ENCODE measurements around the gene FUCA1. TPM values are rescaled to one million over a fixed set of nuclear protein-coding genes. Genes with fewer than 3 reads are reported as not detected.
A peak's percentile ranks its signal among the peaks of the same experiment; 100 is the strongest.
"Not testable (repeated sequence)": the region's sequence is repeated elsewhere in the genome, so short reads cannot be mapped to it uniquely, and the experiment has no call there.

Gene FUCA1
- total RNA-seq, 4 donors from 2014 or later: 20.3 to 44.4 (median 23.5) TPM

- Histone ChIP-seq H3K9me3 (no peaks in the 10 kb centered on the region), H3K36me3 (no peaks in the 10 kb centered on the region), H3K27ac (no peak overlapping the region), H3K4me1 (peaks cover 0 to 12% (median 3%) of the 10 kb centered on the region in 3 donors), H3K4me3 (no peak overlapping the region), H3K27me3 (peaks cover 42% of the 10 kb centered on the region)
- TF ChIP-seq EP300 (IDR thresholded peaks at IDR 0.05) (no peak), POLR2AphosphoS5 (IDR thresholded peaks at IDR 0.05) (no peak), POLR2A (IDR thresholded peaks at IDR 0.05) (no peak)
- 53 to 72% methylated on average over 4 to 5 of the region's 6 CpGs for WGBS, 2 donors (ENCODE audit: low coverage in 1 of 2)
- ATAC-seq: no peak
Measured at GRCh38 chr1:23903754-23904153, 35.7 kb upstream of the FUCA1 start.

GRCh38 chr1:23902321-23903278 lies 34.5 kb upstream of the FUCA1 start:
- H3K4me1 ChIP-seq: peaks cover 0 to 12% (median 3%) of the 10 kb centered on the region in 3 donors
- no peaks in the 10 kb centered on the region for H3K36me3 ChIP-seq
- 27% methylated on average over 9 to 14 of the region's 92 CpGs for WGBS, 2 donors (ENCODE audit: low coverage in 1 of 2)
- peak; percentile 25 for ATAC-seq
- H3K27me3 ChIP-seq: peaks cover 33% of the 10 kb centered on the region
- no peak for TF ChIP-seq EP300 (IDR thresholded peaks at IDR 0.05)
- TF ChIP-seq POLR2AphosphoS5 (IDR thresholded peaks at IDR 0.05): no peak
- no peak for TF ChIP-seq CTCF (IDR thresholded peaks at IDR 0.05)
- no peak for TF ChIP-seq POLR2A (IDR thresholded peaks at IDR 0.05)
- H3K27ac ChIP-seq: no peak overlapping the region
- peak overlapping the region; percentile 21 to 53 for H3K4me3 ChIP-seq
- no peaks in the 10 kb centered on the region for H3K9me3 ChIP-seq

GRCh38 chr1:23900017-23900416 lies 31.9 kb upstream of the FUCA1 start:
- not testable (repeated sequence) for H3K9me3 ChIP-seq, H3K36me3 ChIP-seq, ATAC-seq, H3K4me3 ChIP-seq, H3K27ac ChIP-seq
- Histone ChIP-seq H3K4me1 (peaks cover 0 to 12% (median 3%) of the 10 kb centered on the region in 3 donors), H3K27me3 (peaks cover 27% of the 10 kb centered on the region)
- WGBS, 2 donors (ENCODE audit: low coverage in 1 of 2): 63% methylated on average over 8 of the region's 8 CpGs; no CpG with 5 or more reads in 1 of the 2 donors

GRCh38 chr1:23899070-23899469 lies 31.0 kb upstream of the FUCA1 start:
- TF ChIP-seq POLR2A (IDR thresholded peaks at IDR 0.05) (no peak), EP300 (IDR thresholded peaks at IDR 0.05) (no peak)
- Histone ChIP-seq H3K36me3 (no peaks in the 10 kb centered on the region), H3K4me3 (no peak overlapping the region), H3K27ac (no peak overlapping the region), H3K4me1 (peaks cover 0 to 12% (median 3%) of the 10 kb centered on the region in 3 donors), H3K27me3 (peaks cover 18% of the 10 kb centered on the region), H3K9me3 (no peaks in the 10 kb centered on the region)
- no peak for ATAC-seq
- WGBS, 2 donors (ENCODE audit: low coverage in 1 of 2): 74 to 96% methylated on average over 3 of the region's 3 CpGs

GRCh38 chr1:23897083-23897482 lies 29.0 kb upstream of the FUCA1 start:
- no peaks in the 10 kb centered on the region for H3K4me1 ChIP-seq
- no peak for ATAC-seq
- no peaks in the 10 kb centered on the region for H3K36me3 ChIP-seq
- H3K27me3 ChIP-seq: no peaks in the 10 kb centered on the region
- no peaks in the 10 kb centered on the region for H3K9me3 ChIP-seq
- H3K27ac ChIP-seq: no peak overlapping the region
- no peak for TF ChIP-seq POLR2AphosphoS5 (IDR thresholded peaks at IDR 0.05)
- no peak for TF ChIP-seq EP300 (IDR thresholded peaks at IDR 0.05)
- no peak for TF ChIP-seq CTCF (IDR thresholded peaks at IDR 0.05)
- no peak for TF ChIP-seq POLR2A (IDR thresholded peaks at IDR 0.05)
- 70 to 78% methylated on average over 5 to 6 of the region's 6 CpGs for WGBS, 2 donors (ENCODE audit: low coverage in 1 of 2)
- H3K4me3 ChIP-seq: no peak overlapping the region

GRCh38 chr1:23896491-23896890 lies 28.4 kb upstream of the FUCA1 start:
- H3K27ac ChIP-seq: no peak overlapping the region
- no peak overlapping the region for H3K4me3 ChIP-seq
- TF ChIP-seq EP300 (IDR thresholded peaks at IDR 0.05): no peak
- no peak for TF ChIP-seq POLR2AphosphoS5 (IDR thresholded peaks at IDR 0.05)
- no peak for TF ChIP-seq POLR2A (IDR thresholded peaks at IDR 0.05)
- TF ChIP-seq CTCF (IDR thresholded peaks at IDR 0.05): no peak
- H3K9me3 ChIP-seq: no peaks in the 10 kb centered on the region
- 50 to 60% methylated on average over 2 of the region's 3 CpGs for WGBS, 2 donors (ENCODE audit: low coverage in 1 of 2)
- ATAC-seq: no peak
- H3K27me3 ChIP-seq: no peaks in the 10 kb centered on the region
- H3K36me3 ChIP-seq: no peaks in the 10 kb centered on the region
- no peaks in the 10 kb centered on the region for H3K4me1 ChIP-seq

Data from gastroesophageal sphincter (tissue), 4 donors.